IPS-NIHi7 (cell line): ENCODE measurements around the gene LRP6.

ENCODE experiments used
- DNase-seq: peaks from one replicate; pipeline ENCODE4 v3.0.0; 2012; ENCODE audit warnings: mixed read lengths; ENCODE audit errors: extremely low spot score

Gene LRP6

GRCh38 chr12:12072064-12072760 is 194.6 kb downstream of the LRP6 start:
- DNase-seq: no peak

- DNase-seq: no peak
These were observed 195.9 kb downstream of the LRP6 start, which contains the start of gene BCL2L14 for GRCh38 chr12:12070674-12071656. Gene BCL2L14, plus strand, starts transcription at chr12:12070939. Its CDS starts 8,367 bp downstream, at chr12:12079306.

GRCh38 chr12:12069821-12070548 is 196.9 kb downstream of the LRP6 start:
- no peak for DNase-seq

- no peak for DNase-seq
These were observed 198.1 kb downstream of the LRP6 start for GRCh38 chr12:12068751-12069150.
